Posterior cingulate gyrus (tissue), 11 donors: Measurements from ENCODE around the gene KCNS3.
"Not testable (repeated sequence)": the region's sequence is repeated elsewhere in the genome, so short reads cannot be mapped to it uniquely, and the experiment has no call there.

Source experiments
- DNase-seq, 10 donors: peaks; one replicate each; pipeline versions ENCODE4 v3.0.0 to v3.0.0-alpha.2; 2020 to 2021; ENCODE audit warnings: mixed read lengths in 3 of 10
- intact Hi-C: fragments of 100-400 bp; cut with DNase I; formaldehyde crosslinking; loops from one replicate; pipeline ENCODE4 v1.15.1; 2023

The KCNS3 gene

GRCh38 chr2:17936599-17936998 is 58.1 kb downstream of the KCNS3 start:
- intact Hi-C loops = no loop called here
- no peak for DNase-seq

- intact Hi-C loops = no loop called here
- DNase-seq = no peak
Measured at GRCh38 chr2:17940091-17940630, 61.7 kb downstream of the KCNS3 start.

- intact Hi-C loops = no loop called here
- DNase-seq = no peak
Measured at GRCh38 chr2:17943444-17943843, 65.0 kb downstream of the KCNS3 start.

GRCh38 chr2:17947113-17947512 is 68.6 kb downstream of the KCNS3 start:
- intact Hi-C loops = no loop called here
- DNase-seq = no peak

- no peak for DNase-seq
- intact Hi-C loops = no loop called here
Measured at GRCh38 chr2:17950006-17950405, 71.5 kb downstream of the KCNS3 start.

- intact Hi-C loops = no loop called here
- DNase-seq = no peak
Measured at GRCh38 chr2:17951563-17951962, 73.1 kb downstream of the KCNS3 start.

GRCh38 chr2:17958466-17959092 is 80.1 kb downstream of the KCNS3 start:
- DNase-seq = peak in 2 of 10 donors; percentile 12 to 68
- intact Hi-C loops = no loop called here

- intact Hi-C loops = no loop called here
- no peak for DNase-seq
Measured at GRCh38 chr2:17959356-17959755, 80.9 kb downstream of the KCNS3 start.

GRCh38 chr2:17959833-17960232 is 81.4 kb downstream of the KCNS3 start:
- intact Hi-C loops = no loop called here

GRCh38 chr2:17960925-17961324 is 82.5 kb downstream of the KCNS3 start:
- intact Hi-C loops = no loop called here
- DNase-seq = no peak

More at GRCh38 chr2:17959833-17960232, 81.4 kb downstream of the KCNS3 start:
- DNase-seq = no peak

- intact Hi-C loops = no loop called here
- no peak for DNase-seq
Measured at GRCh38 chr2:17961789-17962188, 83.3 kb downstream of the KCNS3 start.

GRCh38 chr2:17962876-17963275 is 84.4 kb downstream of the KCNS3 start:
- intact Hi-C loops = no loop called here

GRCh38 chr2:17963571-17963970 is 85.1 kb downstream of the KCNS3 start:
- DNase-seq, intact Hi-C loops: not testable (repeated sequence)

More at GRCh38 chr2:17962876-17963275, 84.4 kb downstream of the KCNS3 start:
- no peak for DNase-seq

GRCh38 chr2:17965196-17965595 is 86.7 kb downstream of the KCNS3 start:
- DNase-seq = no peak
- intact Hi-C loops = no loop called here

GRCh38 chr2:17966798-17967197 is 88.3 kb downstream of the KCNS3 start:
- intact Hi-C loops = no loop called here
- no peak for DNase-seq

GRCh38 chr2:17969661-17970060 is 91.2 kb downstream of the KCNS3 start:
- intact Hi-C loops = no loop called here
- DNase-seq = no peak

GRCh38 chr2:17971531-17972125 is 93.2 kb downstream of the KCNS3 start:
- no peak for DNase-seq
- intact Hi-C loops = no loop called here

GRCh38 chr2:17972991-17973390 is 94.5 kb downstream of the KCNS3 start:
- intact Hi-C loops = no loop called here
- no peak for DNase-seq

- DNase-seq = no peak
- intact Hi-C loops = no loop called here
Measured at GRCh38 chr2:17975401-17975800, 96.9 kb downstream of the KCNS3 start.

- no peak for DNase-seq
Measured at GRCh38 chr2:17976871-17977746, 98.6 kb downstream of the KCNS3 start.

GRCh38 chr2:17979707-17980106 is 101.2 kb downstream of the KCNS3 start:
- intact Hi-C loops = no loop called here
- no peak for DNase-seq

More at GRCh38 chr2:17976871-17977746, 98.6 kb downstream of the KCNS3 start:
- intact Hi-C loops = no loop called here
